Adrenal gland (tissue), 12 donors: ENCODE measurements around the gene GALNT18. TPM values are rescaled to one million over a fixed set of nuclear protein-coding genes. Genes with fewer than 3 reads are reported as not detected.

Experiments
- DNase-seq, 7 donors: peaks; one replicate each; pipeline ENCODE4 v3.0.0-alpha.2; 2019 to 2020
- H3K27ac ChIP-seq, 5 donors: fragments of 200-600 bp; sonication (generic) in 4 of 5; 1 replicate in 3 of 5; 2 replicates in 2 of 5; pipeline versions ENCODE4 v1.5.1 to v1.8.0; 2016 to 2020; ENCODE audit warnings: mild to moderate bottlenecking in 1 of 5
- H3K27me3 ChIP-seq: fragments of 200-600 bp; 2 replicates; pipeline ENCODE4 v1.8.0; 2021
- H3K36me3 ChIP-seq, 2 donors: fragments of 200-600 bp; replicated peaks in 1 of 2; 1 replicate in 1 of 2; 2 replicates in 1 of 2; pipeline versions ENCODE4 v1.5.1 to v1.8.0; 2018 to 2022
- H3K4me1 ChIP-seq, 2 donors: fragments of 200-600 bp; replicated peaks in 1 of 2; 1 replicate in 1 of 2; 2 replicates in 1 of 2; pipeline versions ENCODE4 v1.5.1 to v1.8.0; 2018 to 2021
- H3K4me3 ChIP-seq, 4 donors: fragments of 200-600 bp; sonication (generic) in 3 of 4; one replicate each; pipeline ENCODE4 v1.5.1; 2016 to 2018
- H3K9me3 ChIP-seq, 3 donors: fragments of 200-600 bp; sonication (generic) in 1 of 3; replicated peaks in 1 of 3; 1 replicate in 2 of 3; 2 replicates in 1 of 3; pipeline versions ENCODE4 v1.5.1 to v1.8.0; 2016 to 2021
- POLR2A ChIP-seq, 2 donors: fragments of 450-650 bp; IDR thresholded peaks; one replicate each; pipeline ENCODE4 v1.6.1; 2017; ENCODE audit warnings: antibody characterized with exemption in 2 of 2, mild to moderate bottlenecking in 2 of 2, moderate library complexity in 1 of 2
- WGBS, 4 donors: extraction: QIAGEN DNeasy Blood & Tissue Kit in 2 of 4; methylation state at CpG; one replicate each; pipeline versions ENCODE4 v1.1.5 to v1.1.7; 2013 to 2017; 5-methylcytosine and 5-hydroxymethylcytosine counted together
- intact Hi-C, 2 donors: fragments of 100-400 bp; cut with DNase I; formaldehyde crosslinking; loops; one replicate each; pipeline versions ENCODE4 v1.14.1 to v1.15.0; 2022 to 2023
- polyA plus RNA-seq, 3 donors: library from polyadenylated mRNA; stranded (reverse); fragments of 200-250 nt in 2 of 3; fragments of 350-450 nt in 1 of 3; fragmentation: Illumina TruSeq in 1 of 3; extraction: RNeasy Lipid Tissue Mini Kit (QIAGEN cat#74804) in 1 of 3; gene quantifications; one replicate each; pipeline ENCODE4 v1.2.3, GENCODE V29; 2013 to 2014
- total RNA-seq, 9 donors: library from RNA; depleted of rRNA in 4 of 9; stranded (reverse); fragments of >200 nt in 4 of 9; fragments of 120-200 nt in 1 of 9; fragmentation: NEBNext Ultra II Directional in 1 of 9; extraction: Animal tissue kit (Norgen Biotek cat#: 25700) in 1 of 9; gene quantifications; one replicate each; pipeline versions ENCODE4 v1.1.0 to v1.2.4, GENCODE V29; 2013 to 2023
- TF ChIP-seq, protein P1 (sequence below), 6 experiments: fragments of 450-650 bp in 4 of 6; fragments of 200-600 bp in 2 of 6; sonication (generic) in 1 of 6; IDR thresholded peaks; 1 replicate in 5 of 6; 2 replicates in 1 of 6; pipeline versions ENCODE4 v1.5.1 to v1.8.0; 2016 to 2021; ENCODE audit warnings: antibody characterized with exemption in 6 of 6, mild to moderate bottlenecking in 2 of 6, moderate library complexity in 1 of 6
- donor health status: healthy with polysubstance abuse.
- donor health status: Bipolar disorder and iron deficiency.
- donor health status: DM: yes; HTN: yes; CAD: no.
- donor health status: DM: no; HTN: no; CAD: no.
- donor health status: DM: no; HTN: no; CAD: no.
- donor health status: DM: yes; HTN: yes; CAD: no.

GALNT18 gene
- total and polyA plus RNA-seq, 12 donors: 1.4 to 15.1 (median 6.4) TPM

DNA sequence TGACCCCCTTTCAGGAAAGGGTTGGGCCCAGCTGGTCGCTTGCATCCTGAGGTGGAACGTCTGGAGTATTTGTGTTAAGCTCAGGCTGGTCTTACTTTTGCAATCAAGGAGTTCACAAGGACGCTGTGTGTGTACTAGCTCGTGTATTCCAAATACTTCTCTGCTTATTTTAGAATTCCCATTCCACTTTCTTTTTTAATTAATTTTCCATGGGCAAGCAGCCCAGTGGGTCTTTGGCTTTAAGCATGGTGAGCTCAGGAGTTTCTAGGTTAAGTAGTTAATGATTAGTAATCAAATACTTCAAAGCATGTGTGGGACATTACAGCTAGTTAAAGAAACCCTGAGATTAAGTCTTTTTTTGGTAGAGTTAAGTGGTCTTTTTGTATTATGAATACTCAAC is 337.3 kb downstream of the GALNT18 start:
- intact Hi-C loops: no loop called here
- Histone ChIP-seq H3K27me3 (no peaks in the 10 kb centered on the region), H3K4me1 (no peaks in the 10 kb centered on the region), H3K9me3 (no peaks in the 10 kb centered on the region), H3K4me3 (no peak overlapping the region), H3K36me3 (no peaks in the 10 kb centered on the region), H3K27ac (no peak overlapping the region)
- TF ChIP-seq, protein P1, sequence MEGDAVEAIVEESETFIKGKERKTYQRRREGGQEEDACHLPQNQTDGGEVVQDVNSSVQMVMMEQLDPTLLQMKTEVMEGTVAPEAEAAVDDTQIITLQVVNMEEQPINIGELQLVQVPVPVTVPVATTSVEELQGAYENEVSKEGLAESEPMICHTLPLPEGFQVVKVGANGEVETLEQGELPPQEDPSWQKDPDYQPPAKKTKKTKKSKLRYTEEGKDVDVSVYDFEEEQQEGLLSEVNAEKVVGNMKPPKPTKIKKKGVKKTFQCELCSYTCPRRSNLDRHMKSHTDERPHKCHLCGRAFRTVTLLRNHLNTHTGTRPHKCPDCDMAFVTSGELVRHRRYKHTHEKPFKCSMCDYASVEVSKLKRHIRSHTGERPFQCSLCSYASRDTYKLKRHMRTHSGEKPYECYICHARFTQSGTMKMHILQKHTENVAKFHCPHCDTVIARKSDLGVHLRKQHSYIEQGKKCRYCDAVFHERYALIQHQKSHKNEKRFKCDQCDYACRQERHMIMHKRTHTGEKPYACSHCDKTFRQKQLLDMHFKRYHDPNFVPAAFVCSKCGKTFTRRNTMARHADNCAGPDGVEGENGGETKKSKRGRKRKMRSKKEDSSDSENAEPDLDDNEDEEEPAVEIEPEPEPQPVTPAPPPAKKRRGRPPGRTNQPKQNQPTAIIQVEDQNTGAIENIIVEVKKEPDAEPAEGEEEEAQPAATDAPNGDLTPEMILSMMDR (IDR thresholded peaks at IDR 0.05): no peak
- TF ChIP-seq POLR2A (IDR thresholded peaks at IDR 0.05): no peak
- no peak for DNase-seq
- WGBS, 4 donors: 69 to 78% (median 75%) methylated on average over 4 of the region's 4 CpGs

DNA sequence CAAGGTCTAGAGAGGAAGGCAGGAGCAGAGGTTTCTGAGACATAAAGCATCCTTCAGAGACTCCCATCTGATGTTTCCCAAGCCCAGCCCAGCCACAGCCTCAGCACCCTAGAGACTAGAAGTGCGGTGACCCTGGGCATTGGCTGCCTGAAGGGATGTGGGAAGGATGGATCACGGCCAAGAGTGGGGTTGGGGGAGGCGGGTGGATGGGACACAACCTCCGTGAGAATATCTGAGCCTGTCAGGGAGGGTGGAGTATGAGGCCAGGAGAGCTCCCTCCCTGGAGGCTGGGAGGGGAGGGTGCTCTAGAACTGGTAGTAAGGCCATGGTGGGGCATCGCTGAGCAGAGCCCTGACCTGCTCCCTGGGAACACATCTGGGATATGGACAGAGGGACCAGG is 340.2 kb downstream of the GALNT18 start:
- H3K9me3 ChIP-seq: no peaks in the 10 kb centered on the region
- H3K4me3 ChIP-seq: no peak overlapping the region
- H3K27me3 ChIP-seq: no peaks in the 10 kb centered on the region
- DNase-seq: no peak
- intact Hi-C loops: no loop called here
- no peaks in the 10 kb centered on the region for H3K4me1 ChIP-seq
- no peak for TF ChIP-seq POLR2A (IDR thresholded peaks at IDR 0.05)
- TF ChIP-seq, protein P1 (IDR thresholded peaks at IDR 0.05): no peak
- 76 to 88% (median 83%) methylated on average over 5 of the region's 5 CpGs for WGBS, 4 donors
- H3K27ac ChIP-seq: no peak overlapping the region
- no peaks in the 10 kb centered on the region for H3K36me3 ChIP-seq

DNA sequence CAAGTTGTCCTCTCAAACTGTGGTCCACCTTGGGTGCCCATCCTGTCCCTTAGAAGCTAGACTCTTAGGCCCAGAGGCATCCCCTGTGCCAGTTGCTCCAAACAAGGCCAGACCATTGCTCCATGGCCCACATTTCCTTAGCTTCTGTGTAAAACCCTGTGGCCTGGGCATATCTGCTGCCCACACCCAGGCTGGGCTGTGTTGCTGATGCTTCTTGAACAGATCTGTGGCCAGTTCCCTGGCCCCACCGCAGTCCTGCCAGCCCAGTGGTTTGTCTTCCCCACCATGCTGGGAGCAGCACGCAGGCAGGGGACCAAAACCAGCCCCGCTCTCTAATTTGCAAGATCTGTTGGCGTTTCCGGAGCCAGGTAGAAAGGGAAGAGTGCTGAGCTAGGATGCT is 341.0 kb downstream of the GALNT18 start:
- Histone ChIP-seq H3K27ac (no peak overlapping the region), H3K36me3 (no peaks in the 10 kb centered on the region), H3K27me3 (no peaks in the 10 kb centered on the region), H3K4me3 (no peak overlapping the region), H3K9me3 (no peaks in the 10 kb centered on the region), H3K4me1 (no peaks in the 10 kb centered on the region)
- no peak for DNase-seq
- no peak for TF ChIP-seq POLR2A (IDR thresholded peaks at IDR 0.05)
- TF ChIP-seq, protein P1 (IDR thresholded peaks at IDR 0.05): no peak
- WGBS, 4 donors: 60 to 95% (median 94%) methylated on average over 1 to 5 of the region's 5 CpGs
- intact Hi-C loops: no loop called here

DNA sequence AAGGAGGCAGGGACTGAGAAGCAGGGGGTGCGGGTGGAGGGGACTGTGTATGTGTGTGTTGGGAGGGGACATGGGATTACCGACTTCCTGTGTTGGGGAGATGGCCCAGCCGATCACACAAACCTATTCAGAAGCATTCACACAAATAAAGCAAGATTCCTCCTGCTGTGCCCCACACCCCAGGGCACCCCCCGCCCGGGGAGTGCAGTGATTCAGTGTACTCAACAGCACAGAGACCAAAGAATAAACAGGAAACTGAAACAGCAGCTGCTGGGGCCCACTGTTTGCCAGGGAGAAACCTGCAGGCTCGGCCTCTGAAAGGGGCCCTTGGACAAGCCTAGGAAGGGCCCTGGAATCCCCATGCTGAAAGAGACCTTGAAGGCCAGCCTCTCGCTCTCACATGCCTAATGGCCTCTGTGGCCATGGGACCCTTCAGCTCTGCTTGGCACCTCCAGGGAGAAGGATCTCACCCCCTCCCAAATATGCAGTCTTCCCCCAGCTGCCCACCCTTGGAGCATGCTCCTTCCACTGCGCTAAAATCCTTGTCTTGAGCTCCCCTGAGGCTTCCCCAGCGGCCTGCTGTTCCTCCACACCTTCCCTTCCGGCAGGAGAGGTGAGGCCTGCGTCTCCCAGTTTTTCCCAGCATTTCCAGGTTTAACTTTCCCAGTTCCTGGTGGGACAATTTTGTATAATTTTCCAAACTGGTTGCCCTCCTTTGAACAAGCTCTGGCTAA is 341.7 kb downstream of the GALNT18 start:
- no peak overlapping the region for H3K27ac ChIP-seq
- no peaks in the 10 kb centered on the region for H3K36me3 ChIP-seq
- intact Hi-C loops: no loop called here
- 69 to 85% (median 77%) methylated on average over 8 to 11 of the region's 11 CpGs for WGBS, 4 donors
- TF ChIP-seq POLR2A (IDR thresholded peaks at IDR 0.05): no peak
- TF ChIP-seq, protein P1 (IDR thresholded peaks at IDR 0.05): no peak
- no peak overlapping the region for H3K4me3 ChIP-seq
- H3K4me1 ChIP-seq: no peaks in the 10 kb centered on the region
- no peaks in the 10 kb centered on the region for H3K27me3 ChIP-seq
- no peaks in the 10 kb centered on the region for H3K9me3 ChIP-seq
- no peak for DNase-seq
